SK-N-MC (cell line): ENCODE results near the gene UST.
"Not testable (repeated sequence)": the region's sequence is repeated elsewhere in the genome, so short reads cannot be mapped to it uniquely, and the experiment has no call there.

ENCODE experiments used
- DNase-seq: peaks from one replicate; pipeline ENCODE4 v3.0.0-alpha.2; 2011; ENCODE audit warnings: low read depth, low spot score
- H3K27ac ChIP-seq: fragments of 200-600 bp; sonication (generic); 2 replicates; pipeline ENCODE4 v1.5.1; 2016; ENCODE audit warnings: mixed run types
- H3K36me3 ChIP-seq: fragments of 200-600 bp; sonication (generic); 2 replicates; pipeline ENCODE4 v1.6.1; 2017; ENCODE audit warnings: antibody characterized with exemption, low read length, mixed read lengths; ENCODE audit not compliant: insufficient read depth
- H3K4me3 ChIP-seq: fragments of 200-600 bp; sonication (generic); 2 replicates; pipeline ENCODE4 v1.5.1; 2016
- H3K9ac ChIP-seq: fragments of 200-600 bp; sonication (generic); 2 replicates; pipeline ENCODE4 v1.8.0; 2017; ENCODE audit warnings: mixed run types, mixed read lengths; ENCODE audit not compliant: insufficient read length
- H3K9me3 ChIP-seq: fragments of 200-600 bp; sonication (generic); 2 replicates; pipeline ENCODE4 v1.6.1; 2017; ENCODE audit warnings: low read depth, mild to moderate bottlenecking, antibody characterized with exemption, low read length, moderate library complexity, mixed read lengths
- EZH2 ChIP-seq: fragments of 200-600 bp; sonication (generic); IDR thresholded peaks from one replicate; pipeline ENCODE4 v1.6.1; 2017; ENCODE audit warnings: antibody characterized with exemption
- FOXP2 ChIP-seq: optimal IDR thresholded peaks from 2 replicates; pipeline ENCODE3; 2011; ENCODE audit warnings: mild to moderate bottlenecking, moderate library complexity; ENCODE audit not compliant: insufficient read depth; ENCODE audit errors: extremely low read length, control extremely low read depth
- POLR2AphosphoS5 ChIP-seq: IDR thresholded peaks from 2 replicates; pipeline ENCODE4 v1.6.1; 2012; ENCODE audit warnings: mild to moderate bottlenecking, low read depth, low read length, borderline replicate concordance

UST gene

GRCh38 chr6:149037051-149037671 is 290.3 kb downstream of the UST start:
- Histone ChIP-seq H3K9me3 (no peaks in the 10 kb centered on the region), H3K36me3 (no peaks in the 10 kb centered on the region), H3K27ac (no peak overlapping the region), H3K4me3 (no peak overlapping the region), H3K9ac (no peak overlapping the region)
- no peak for DNase-seq
- TF ChIP-seq EZH2 (no peak), FOXP2 (no peak), POLR2AphosphoS5 (no peak)

- not testable (repeated sequence) for H3K9ac ChIP-seq, H3K9me3 ChIP-seq, H3K27ac ChIP-seq, H3K4me3 ChIP-seq, DNase-seq, H3K36me3 ChIP-seq
Measured at GRCh38 chr6:149039025-149039424, 292.2 kb downstream of the UST start.

- TF ChIP-seq EZH2 (no peak), POLR2AphosphoS5 (no peak), FOXP2 (no peak)
- no peak for DNase-seq
- Histone ChIP-seq H3K27ac (no peak overlapping the region), H3K9me3 (no peaks in the 10 kb centered on the region), H3K36me3 (no peaks in the 10 kb centered on the region), H3K9ac (no peak overlapping the region), H3K4me3 (no peak overlapping the region)
Measured at GRCh38 chr6:149041953-149042352, 295.1 kb downstream of the UST start.

- no peak for TF ChIP-seq FOXP2
- Histone ChIP-seq H3K9ac (no peak overlapping the region), H3K4me3 (no peak overlapping the region), H3K27ac (no peak overlapping the region), H3K9me3 (no peaks in the 10 kb centered on the region), H3K36me3 (no peaks in the 10 kb centered on the region)
- DNase-seq = no peak
Measured at GRCh38 chr6:149043476-149044130, 296.8 kb downstream of the UST start.

- TF ChIP-seq POLR2AphosphoS5 (no peak), EZH2 (no peak), FOXP2 (no peak)
- Histone ChIP-seq H3K36me3 (no peaks in the 10 kb centered on the region), H3K9ac (no peak overlapping the region), H3K9me3 (no peaks in the 10 kb centered on the region), H3K27ac (no peak overlapping the region), H3K4me3 (no peak overlapping the region)
- no peak for DNase-seq
Measured at GRCh38 chr6:149044528-149044927, 297.7 kb downstream of the UST start.

GRCh38 chr6:149045404-149045803 is 298.6 kb downstream of the UST start:
- TF ChIP-seq EZH2 = no peak
- no peak for TF ChIP-seq POLR2AphosphoS5
- TF ChIP-seq FOXP2 = no peak
- H3K9me3 ChIP-seq = no peaks in the 10 kb centered on the region
- H3K9ac ChIP-seq = no peak overlapping the region
- no peak for DNase-seq
- H3K4me3 ChIP-seq = no peak overlapping the region
- H3K36me3 ChIP-seq = no peaks in the 10 kb centered on the region
- H3K27ac ChIP-seq = no peak overlapping the region

- Histone ChIP-seq H3K36me3 (no peaks in the 10 kb centered on the region), H3K9ac (no peak overlapping the region), H3K27ac (no peak overlapping the region), H3K9me3 (no peaks in the 10 kb centered on the region), H3K4me3 (no peak overlapping the region)
- no peak for TF ChIP-seq POLR2AphosphoS5
- no peak for TF ChIP-seq EZH2
- no peak for TF ChIP-seq FOXP2
- DNase-seq = no peak
Measured at GRCh38 chr6:149046164-149046821, 299.5 kb downstream of the UST start.

GRCh38 chr6:149046822-149047246 is 300.0 kb downstream of the UST start:
- H3K9me3 ChIP-seq = no peaks in the 10 kb centered on the region
- no peak for DNase-seq
- TF ChIP-seq FOXP2 = no peak
- no peak for TF ChIP-seq POLR2AphosphoS5
- TF ChIP-seq EZH2 = no peak
- no peak overlapping the region for H3K27ac ChIP-seq
- H3K9ac ChIP-seq = no peak overlapping the region
- no peaks in the 10 kb centered on the region for H3K36me3 ChIP-seq
- H3K4me3 ChIP-seq = no peak overlapping the region

GRCh38 chr6:149049230-149049629 is 302.4 kb downstream of the UST start:
- no peaks in the 10 kb centered on the region for H3K36me3 ChIP-seq
- no peak for DNase-seq
- no peaks in the 10 kb centered on the region for H3K9me3 ChIP-seq
- no peak overlapping the region for H3K4me3 ChIP-seq
- H3K27ac ChIP-seq = no peak overlapping the region
- TF ChIP-seq FOXP2 (no peak), POLR2AphosphoS5 (no peak), EZH2 (no peak)
- H3K9ac ChIP-seq = no peak overlapping the region
